Activated CD4-positive, CD25-positive, alpha-beta regulatory T cell treated with anti-CD3 and anti-CD28 coated beads, Interleukin-2, amount 50 U/mL, for 16 hours (primary cell): Measurements from ENCODE around the gene SLC33A1.

Experiments used
- DNase-seq: peaks from one replicate; pipeline ENCODE4 v3.0.0-alpha.2; 2020; ENCODE audit warnings: low read depth, low spot score

SLC33A1 gene

GRCh38 chr3:155792532-155792931, 61.7 kb downstream of the SLC33A1 start:
- DNase-seq, result no peak

GRCh38 chr3:155791190-155791589, 63.0 kb downstream of the SLC33A1 start:
- DNase-seq, result no peak

GRCh38 chr3:155790272-155790925, 63.8 kb downstream of the SLC33A1 start:
- no peak for DNase-seq

GRCh38 chr3:155785662-155786295, 68.4 kb downstream of the SLC33A1 start:
- no peak for DNase-seq

- no peak for DNase-seq
These were observed 71.8 kb downstream of the SLC33A1 start for GRCh38 chr3:155782390-155782953.

- no peak for DNase-seq
These were observed 73.9 kb downstream of the SLC33A1 start for GRCh38 chr3:155780291-155780690.

GRCh38 chr3:155778462-155778861, 75.8 kb downstream of the SLC33A1 start:
- DNase-seq, result no peak

GRCh38 chr3:155772801-155773200, 81.4 kb downstream of the SLC33A1 start:
- no peak for DNase-seq

- no peak for DNase-seq
These were observed 83.1 kb downstream of the SLC33A1 start for GRCh38 chr3:155771126-155771525.
